Panc1 (cell line): Measurements from ENCODE around the gene AP3D1. TPM values are rescaled to one million over a fixed set of nuclear protein-coding genes. Genes with fewer than 3 reads are reported as not detected.

Source experiments
- ATAC-seq: fragments of 200-7000 bp; cut with Tn5 transposase; 2 replicates; pipeline ENCODE4 v1.9.1; 2020; ENCODE audit warnings: mild to moderate bottlenecking, moderate library complexity
- BruUV-seq: library from RNA; stranded (reverse); fragments of 400-500 nt; replicated peaks from 2 replicates; lab custom pipeline; 2021; lab: Mats Ljungman, UMichigan
- CTCF ChIA-PET: fragments of 300-600 bp; sonication (Branson Sonifier 250); formaldehyde crosslinking; loops from one replicate; lab custom pipeline; 2022; ENCODE audit warnings: antibody characterized with exemption; lab: Charles Lee
- POLR2A ChIA-PET: fragments of 300-600 bp; sonication (Branson Sonifier 250); formaldehyde crosslinking; loops from one replicate; lab custom pipeline; 2022; ENCODE audit warnings: antibody characterized with exemption; lab: Charles Lee
- DNase-seq: peaks from one replicate; pipeline ENCODE4 v3.0.0-alpha.2; 2010; ENCODE audit warnings: low read depth, low spot score
- H3K27ac ChIP-seq: 2 replicates; pipeline ENCODE4 v1.5.1; 2011; ENCODE audit warnings: mild to moderate bottlenecking, low read length, inconsistent platforms
- H3K27me3 ChIP-seq: fragments of 200-500 bp; sonication (Bioruptor generic); 2 replicates; pipeline ENCODE4 v1.6.0; 2014; ENCODE audit warnings: low read length, inconsistent platforms; ENCODE audit not compliant: control insufficient read depth, insufficient read depth
- H3K36me3 ChIP-seq: fragments of 200-500 bp; sonication (Bioruptor generic); 2 replicates; pipeline ENCODE4 v1.5.1; 2014; ENCODE audit warnings: inconsistent platforms, mild to moderate bottlenecking, low read length, moderate library complexity; ENCODE audit not compliant: control insufficient read depth, insufficient read depth
- H3K4me1 ChIP-seq: 2 replicates; pipeline ENCODE4 v1.5.1; 2011; ENCODE audit warnings: inconsistent platforms, mild to moderate bottlenecking, low read length, moderate library complexity; ENCODE audit not compliant: control insufficient read depth, insufficient read depth
- H3K4me3 ChIP-seq, 2 experiments: 2 replicates each; pipeline ENCODE4 v1.5.1; 2011 to 2012; ENCODE audit warnings: low read depth in 2 of 2, low read length in 2 of 2, mild to moderate bottlenecking in 2 of 2, inconsistent platforms in 1 of 2, moderate library complexity in 1 of 2
- H3K9me3 ChIP-seq: fragments of 200-500 bp; sonication (Bioruptor generic); 2 replicates; pipeline ENCODE4 v1.5.1; 2014; ENCODE audit warnings: low read depth, mild to moderate bottlenecking, inconsistent platforms, low read length, moderate library complexity; ENCODE audit not compliant: control insufficient read depth, insufficient read depth
- CTCF ChIP-seq: fragments of 450-650 bp; IDR thresholded peaks from 2 replicates; pipeline ENCODE4 v1.5.1; 2017; ENCODE audit warnings: mild to moderate bottlenecking
- POLR2AphosphoS5 ChIP-seq: IDR thresholded peaks from 2 replicates; pipeline ENCODE4 v1.6.1; 2012; ENCODE audit warnings: mild to moderate bottlenecking, low read depth, low read length, moderate library complexity
- REST ChIP-seq, 2 experiments: IDR thresholded peaks; 2 replicates each; pipeline ENCODE4 v1.6.1; 2011 to 2012; ENCODE audit warnings: low read depth in 2 of 2, control low read depth in 1 of 2, low read length in 1 of 2, mild to moderate bottlenecking in 1 of 2, moderate library complexity in 1 of 2; ENCODE audit not compliant: insufficient read depth in 1 of 2
- TCF7L2 ChIP-seq: IDR thresholded peaks from 2 replicates; pipeline ENCODE4 v1.6.1; 2011; ENCODE audit warnings: mild to moderate bottlenecking, low read depth, low read length, inconsistent platforms
- in situ Hi-C: cut with HindIII; loops from 2 replicates; pipeline ENCODE4 v1.10.0; 2016; ENCODE audit warnings: low sequenced_read_pairs, low pct_unique_long_range_greater_than_20kb
- intact Hi-C: fragments of 100-400 bp; cut with micrococcal nuclease; formaldehyde crosslinking; loops from one replicate; pipeline ENCODE4 v1.10.0; 2022; ENCODE audit not compliant: unreplicated experiment
- total RNA-seq: library from RNA; stranded (reverse); gene quantifications from one replicate; pipeline ENCODE4 v1.2.1, GENCODE V29; 2021; ENCODE audit not compliant: unreplicated experiment

The AP3D1 gene
- total RNA-seq, 1 experiment from 2014 or later: 167 TPM

DNA sequence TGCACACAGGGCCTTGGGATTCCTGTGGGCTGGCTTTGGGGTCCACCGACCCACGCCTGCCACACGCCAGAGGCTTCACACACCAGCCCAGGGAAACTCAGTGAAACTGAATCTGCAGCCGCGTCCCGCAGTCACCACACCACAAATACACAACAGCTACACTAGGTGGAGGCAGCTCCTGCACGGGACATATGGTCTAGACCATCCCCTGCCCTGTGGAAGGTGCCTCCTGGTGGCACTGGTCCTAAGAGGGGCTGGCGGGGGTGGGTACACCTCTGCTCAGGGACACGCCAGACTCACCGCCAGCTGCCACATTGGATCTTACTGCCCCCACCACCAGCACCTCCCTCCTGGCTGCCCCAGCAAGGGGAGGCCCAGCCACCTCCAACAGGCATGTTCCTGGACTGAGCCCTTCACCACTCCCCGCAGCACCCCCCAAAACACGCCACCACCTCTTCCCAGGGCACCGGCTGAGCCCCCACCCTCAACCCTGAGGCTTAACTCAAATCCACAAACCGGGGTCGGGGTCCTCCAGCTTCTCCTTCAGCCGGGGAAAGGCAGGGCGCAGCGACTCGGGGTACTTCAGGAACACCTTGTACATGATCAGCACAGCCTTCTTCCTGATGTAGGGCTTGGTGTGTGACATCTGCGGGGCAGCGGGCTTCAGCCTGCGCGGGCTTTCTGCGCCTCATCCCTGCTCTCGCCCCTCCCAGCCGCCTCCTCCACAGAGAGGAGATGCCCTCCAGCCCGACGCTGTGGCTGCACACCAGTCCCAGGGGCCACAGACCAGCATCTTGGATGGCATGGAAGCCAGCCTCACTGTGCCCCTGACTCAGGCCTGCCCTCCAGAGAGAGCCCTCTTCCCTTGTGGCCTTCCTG lies 21.2 kb downstream of the AP3D1 start:
- BruUV-seq: no TSS peak

DNA sequence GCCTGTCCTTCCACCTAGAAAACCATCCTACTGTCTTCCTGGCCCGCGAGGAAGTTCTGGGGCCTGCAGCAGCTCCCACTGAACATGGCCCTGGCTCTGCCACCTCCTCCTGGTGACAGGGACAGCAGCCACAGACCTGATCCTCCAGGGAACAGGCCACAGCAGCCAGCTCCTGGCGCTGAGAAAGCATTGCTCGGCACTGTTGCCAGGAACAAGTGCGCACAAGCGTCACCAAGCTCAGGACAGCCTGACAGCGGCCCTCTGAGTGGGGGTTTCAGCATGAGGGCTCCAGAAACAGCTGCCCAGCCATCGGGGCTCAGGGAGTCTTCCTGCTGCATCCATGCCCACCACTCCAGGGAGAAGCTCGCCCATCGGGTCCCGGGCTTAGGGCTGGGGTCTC lies 21.9 kb downstream of the AP3D1 start:
- no peak for TF ChIP-seq POLR2AphosphoS5
- TF ChIP-seq TCF7L2: no peak
- TF ChIP-seq CTCF: no peak
- no peak for TF ChIP-seq REST (IDR thresholded peaks at IDR 0.05; ENCODE audit: insufficient read depth in 1 of 2, low read depth in 2 of 2, low read length in 1 of 2)
- Histone ChIP-seq H3K27me3 (no peaks in the 10 kb centered on the region), H3K4me1 (no peaks in the 10 kb centered on the region), H3K27ac (no peak overlapping the region), H3K4me3 (no peak overlapping the region), H3K9me3 (no peaks in the 10 kb centered on the region), H3K36me3 (peaks cover 3% of the 10 kb centered on the region; the same call in 1 of the 2 replicates)
- BruUV-seq: no TSS peak
- in situ Hi-C loops (no loop called here), intact Hi-C loops (no loop called here)
- POLR2A ChIA-PET: no interaction called here
- CTCF ChIA-PET: no interaction called here
- DNase-seq (no peak), ATAC-seq (no peak)

More for the DNA sequence above, 21.2 kb downstream of the AP3D1 start:
- no peaks in the 10 kb centered on the region for H3K27me3 ChIP-seq
- intact Hi-C loops: no loop called here
- no peak for DNase-seq
- POLR2A ChIA-PET: no interaction called here
- H3K4me3 ChIP-seq: no peak overlapping the region
- 0 out of 2 replicates have a peak, but pooled peaks have one; percentile 35 for ATAC-seq
- CTCF ChIA-PET: no interaction called here
- no peak overlapping the region for H3K27ac ChIP-seq
- in situ Hi-C loops: no loop called here
- no peak for TF ChIP-seq CTCF
- H3K36me3 ChIP-seq: peaks cover 3% of the 10 kb centered on the region; the same call in 1 of the 2 replicates
- H3K4me1 ChIP-seq: no peaks in the 10 kb centered on the region
- no peaks in the 10 kb centered on the region for H3K9me3 ChIP-seq
